Liver (tissue), 9 donors: Measurements from ENCODE around the gene PGM3. TPM values are rescaled to one million over a fixed set of nuclear protein-coding genes. Genes with fewer than 3 reads are reported as not detected.
A peak's percentile ranks its signal among the peaks of the same experiment; 100 is the strongest.

Source experiments
- DNase-seq: peaks from one replicate; pipeline ENCODE4 v3.0.0-alpha.2; 2017; ENCODE audit warnings: low spot score
- H3K27ac ChIP-seq, 2 donors: one replicate each; pipeline ENCODE4 v1.7.0; 2013; ENCODE audit warnings: inconsistent platforms in 2 of 2, low read length in 2 of 2, control low read depth in 1 of 2, low read depth in 1 of 2, mild to moderate bottlenecking in 1 of 2
- H3K27me3 ChIP-seq, 4 donors: one replicate each; pipeline versions ENCODE4 v1.6.1 to v1.7.0; 2013; ENCODE audit warnings: low read length in 3 of 4, inconsistent platforms in 1 of 4, mild to moderate bottlenecking in 1 of 4, moderate library complexity in 1 of 4; ENCODE audit not compliant: control insufficient read depth in 4 of 4, insufficient read depth in 4 of 4
- H3K36me3 ChIP-seq, 4 donors: one replicate each; pipeline versions ENCODE4 v1.6.1 to v1.7.0; 2013; ENCODE audit warnings: low read length in 3 of 4, mild to moderate bottlenecking in 3 of 4, low read depth in 1 of 4, moderate library complexity in 1 of 4; ENCODE audit not compliant: control insufficient read depth in 4 of 4, insufficient read depth in 3 of 4
- H3K4me1 ChIP-seq, 4 donors: one replicate each; pipeline versions ENCODE4 v1.6.1 to v1.7.0; 2013; ENCODE audit warnings: low read length in 3 of 4, mild to moderate bottlenecking in 3 of 4, moderate library complexity in 1 of 4; ENCODE audit not compliant: control insufficient read depth in 4 of 4, insufficient read depth in 4 of 4
- H3K4me3 ChIP-seq, 3 donors: one replicate each; pipeline versions ENCODE4 v1.6.1 to v1.7.0; 2013; ENCODE audit warnings: low read length in 3 of 3, control low read depth in 1 of 3, low read depth in 1 of 3, mild to moderate bottlenecking in 1 of 3
- H3K9ac ChIP-seq, 2 donors: one replicate each; pipeline ENCODE4 v1.7.0; 2013; ENCODE audit warnings: low read length in 2 of 2, mild to moderate bottlenecking in 2 of 2, moderate library complexity in 2 of 2, control low read depth in 1 of 2, low read depth in 1 of 2
- H3K9me3 ChIP-seq, 4 donors: one replicate each; pipeline versions ENCODE4 v1.6.1 to v1.7.0; 2013; ENCODE audit warnings: low read length in 3 of 4; ENCODE audit not compliant: control insufficient read depth in 4 of 4
- ATF3 ChIP-seq: IDR thresholded peaks from 2 replicates; pipeline ENCODE4 v1.6.1; 2016; ENCODE audit warnings: antibody characterized with exemption
- CTCF ChIP-seq: fragments of 150-350 bp; IDR thresholded peaks from 2 replicates; pipeline ENCODE4 v1.5.1; 2017; ENCODE audit warnings: improper control_type of control experiment, low read depth, low read length; ENCODE audit not compliant: missing input control
- EGR1 ChIP-seq, 2 donors: IDR thresholded peaks; 2 replicates each; pipeline ENCODE4 v1.6.1; 2016 to 2018; ENCODE audit warnings: antibody characterized with exemption in 2 of 2, low read depth in 2 of 2
- FOXA1 ChIP-seq: IDR thresholded peaks from 2 replicates; pipeline ENCODE4 v1.6.1; 2016; ENCODE audit warnings: antibody characterized with exemption
- GABPA ChIP-seq, 2 donors: IDR thresholded peaks in 1 of 2; conservative IDR thresholded peaks in 1 of 2; 2 replicates each; pipeline ENCODE4 v1.6.1; 2016; ENCODE audit warnings: antibody characterized with exemption in 2 of 2, mild to moderate bottlenecking in 1 of 2, moderate library complexity in 1 of 2
- HNF4A ChIP-seq, 2 donors: conservative IDR thresholded peaks; 2 replicates each; pipeline ENCODE4 v1.6.1; 2016; ENCODE audit warnings: antibody characterized with exemption in 2 of 2, mild to moderate bottlenecking in 2 of 2
- HNF4G ChIP-seq: IDR thresholded peaks from 2 replicates; pipeline ENCODE4 v1.6.1; 2016; ENCODE audit warnings: antibody characterized with exemption
- JUND ChIP-seq, 2 donors: IDR thresholded peaks; 2 replicates each; pipeline ENCODE4 v1.6.1; 2016; ENCODE audit warnings: antibody characterized with exemption in 2 of 2
- MAX ChIP-seq: IDR thresholded peaks from 2 replicates; pipeline ENCODE4 v1.6.1; 2016; ENCODE audit warnings: antibody characterized with exemption
- RAD21 ChIP-seq, 2 donors: IDR thresholded peaks; 2 replicates each; pipeline ENCODE4 v1.6.1; 2016; ENCODE audit warnings: antibody characterized with exemption in 2 of 2, mild to moderate bottlenecking in 2 of 2
- REST ChIP-seq: IDR thresholded peaks from 2 replicates; pipeline ENCODE4 v1.6.1; 2016; ENCODE audit warnings: antibody characterized with exemption, mild to moderate bottlenecking
- RXRA ChIP-seq, 2 donors: IDR thresholded peaks; 2 replicates each; pipeline ENCODE4 v1.6.1; 2017 to 2018; ENCODE audit warnings: antibody characterized with exemption in 2 of 2, mild to moderate bottlenecking in 1 of 2
- SP1 ChIP-seq: IDR thresholded peaks from 2 replicates; pipeline ENCODE4 v1.6.1; 2018; ENCODE audit warnings: antibody characterized with exemption, mild to moderate bottlenecking
- TAF1 ChIP-seq: conservative IDR thresholded peaks from 2 replicates; pipeline ENCODE4 v1.6.1; 2016; ENCODE audit warnings: antibody characterized with exemption, mild to moderate bottlenecking
- YY1 ChIP-seq: IDR thresholded peaks from 2 replicates; pipeline ENCODE4 v1.6.1; 2016; ENCODE audit warnings: antibody characterized with exemption, mild to moderate bottlenecking
- WGBS: extraction: QIAGEN DNeasy Blood & Tissue Kit; methylation state at CpG from one replicate; pipeline ENCODE4 v1.1.7; 2013; 5-methylcytosine and 5-hydroxymethylcytosine counted together
- polyA plus RNA-seq, 2 donors: library from polyadenylated mRNA; stranded (reverse) in 1 of 2; unstranded in 1 of 2; fragments of 200-250 nt in 1 of 2; fragments of >200 nt in 1 of 2; fragmentation: Nextera tagmentation in 1 of 2; extraction: Ambion mirVana in 1 of 2; gene quantifications; one replicate each; pipeline versions ENCODE4 v1.2.1 to v1.2.3, GENCODE V29; 2013 to 2015
- total RNA-seq, 2 donors: library from RNA; depleted of rRNA; stranded (reverse); fragments of >200 nt; gene quantifications; one replicate each; pipeline ENCODE4 v1.2.3, GENCODE V29; 2014
- TF ChIP-seq, protein P1 (sequence below): IDR thresholded peaks from 2 replicates; pipeline ENCODE4 v1.6.1; 2016; ENCODE audit warnings: antibody characterized with exemption
- donor health status: healthy.
- donor health status: healthy.
- donor health status: healthy.
- donor health status: healthy.
- donor health status: healthy.

Gene PGM3
- total and polyA plus RNA-seq, 4 donors: 14.7 to 61.1 (median 26.0) TPM

- 73% methylated on average over 9 of the region's 9 CpGs for WGBS
- H3K36me3 ChIP-seq: peaks cover 9 to 61% (median 39%) of the 10 kb centered on the region in 4 donors
These were observed 9.8 kb downstream of the PGM3 start for GRCh38 chr6:83183082-83183828.

GRCh38 chr6:83182114-83182513 is 11.0 kb downstream of the PGM3 start:
- no peak overlapping the region for H3K27ac ChIP-seq
- H3K36me3 ChIP-seq: peaks cover 8 to 66% (median 44%) of the 10 kb centered on the region in 4 donors
- 93% methylated on average over 1 of the region's 1 CpG for WGBS
- no peaks in the 10 kb centered on the region for H3K27me3 ChIP-seq
- TF ChIP-seq RAD21 (IDR thresholded peaks at IDR 0.05) (no peak), TAF1 (no peak), REST (no peak), FOXA1 (no peak), SP1 (no peak), GABPA (IDR thresholded peaks at IDR 0.05 in 1 of 2, conservative IDR thresholded peaks at IDR 0.05 in 1 of 2) (no peak), RXRA (IDR thresholded peaks at IDR 0.05) (no peak), MAX (no peak), HNF4A (conservative IDR thresholded peaks at IDR 0.05) (no peak), ATF3 (no peak), CTCF (no peak), YY1 (no peak), EGR1 (IDR thresholded peaks at IDR 0.05; ENCODE audit: low read depth in 2 of 2) (no peak), HNF4G (no peak)
- TF ChIP-seq, protein P1, sequence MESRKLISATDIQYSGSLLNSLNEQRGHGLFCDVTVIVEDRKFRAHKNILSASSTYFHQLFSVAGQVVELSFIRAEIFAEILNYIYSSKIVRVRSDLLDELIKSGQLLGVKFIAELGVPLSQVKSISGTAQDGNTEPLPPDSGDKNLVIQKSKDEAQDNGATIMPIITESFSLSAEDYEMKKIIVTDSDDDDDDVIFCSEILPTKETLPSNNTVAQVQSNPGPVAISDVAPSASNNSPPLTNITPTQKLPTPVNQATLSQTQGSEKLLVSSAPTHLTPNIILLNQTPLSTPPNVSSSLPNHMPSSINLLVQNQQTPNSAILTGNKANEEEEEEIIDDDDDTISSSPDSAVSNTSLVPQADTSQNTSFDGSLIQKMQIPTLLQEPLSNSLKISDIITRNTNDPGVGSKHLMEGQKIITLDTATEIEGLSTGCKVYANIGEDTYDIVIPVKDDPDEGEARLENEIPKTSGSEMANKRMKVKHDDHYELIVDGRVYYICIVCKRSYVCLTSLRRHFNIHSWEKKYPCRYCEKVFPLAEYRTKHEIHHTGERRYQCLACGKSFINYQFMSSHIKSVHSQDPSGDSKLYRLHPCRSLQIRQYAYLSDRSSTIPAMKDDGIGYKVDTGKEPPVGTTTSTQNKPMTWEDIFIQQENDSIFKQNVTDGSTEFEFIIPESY: no peak
- H3K4me1 ChIP-seq: no peaks in the 10 kb centered on the region
- no peak overlapping the region for H3K4me3 ChIP-seq
- no peak overlapping the region for H3K9ac ChIP-seq
- no peaks in the 10 kb centered on the region for H3K9me3 ChIP-seq
- no peak for DNase-seq

More at GRCh38 chr6:83183082-83183828, 9.8 kb downstream of the PGM3 start:
- no peaks in the 10 kb centered on the region for H3K27me3 ChIP-seq
- H3K27ac ChIP-seq: no peak overlapping the region
- no peak for TF ChIP-seq RXRA (IDR thresholded peaks at IDR 0.05)
- TF ChIP-seq JUND (IDR thresholded peaks at IDR 0.05): peak in 1 of 2 donors; percentile 31
- H3K4me1 ChIP-seq: no peaks in the 10 kb centered on the region
- DNase-seq: no peak
- H3K9ac ChIP-seq: no peak overlapping the region
- no peak overlapping the region for H3K4me3 ChIP-seq
- no peaks in the 10 kb centered on the region for H3K9me3 ChIP-seq
